ENCODE data around the gene BCAS3. TPM values are rescaled to one million over a fixed set of nuclear protein-coding genes. Genes with fewer than 3 reads are reported as not detected.
"Not testable (repeated sequence)": the region's sequence is repeated elsewhere in the genome, so short reads cannot be mapped to it uniquely, and the experiment has no call there.

Gene BCAS3
- total RNA-seq, 1 donor from 2014 or later = 15.6 TPM

GRCh38 chr17:60947543-60947942 is 269.9 kb downstream of the BCAS3 start:
- intact Hi-C loops (cut with DNase I) = no loop called here
- DNase-seq (no peak), ATAC-seq (ENCODE audit: poor library complexity) (no peak)

- ATAC-seq (ENCODE audit: poor library complexity) (no peak), DNase-seq (no peak)
- intact Hi-C loops (cut with DNase I) = no loop called here
Measured at GRCh38 chr17:60952747-60953146, 275.1 kb downstream of the BCAS3 start.

- intact Hi-C loops (cut with DNase I) = no loop called here
- ATAC-seq (ENCODE audit: poor library complexity) (no peak), DNase-seq (no peak)
Measured at GRCh38 chr17:60959011-60959410, 281.4 kb downstream of the BCAS3 start.

GRCh38 chr17:60959696-60960095 is 282.0 kb downstream of the BCAS3 start:
- no peak for ATAC-seq (ENCODE audit: poor library complexity)
- no peak for DNase-seq
- intact Hi-C loops (cut with DNase I) = no loop called here

GRCh38 chr17:60960398-60961065 is 282.9 kb downstream of the BCAS3 start:
- intact Hi-C loops (cut with DNase I) = no loop called here
- DNase-seq (no peak), ATAC-seq (ENCODE audit: poor library complexity) (no peak)

- intact Hi-C loops (cut with DNase I) = no loop called here
- ATAC-seq (ENCODE audit: poor library complexity) = no peak
Measured at GRCh38 chr17:60964160-60964559, 286.5 kb downstream of the BCAS3 start.

GRCh38 chr17:60968266-60968665 is 290.6 kb downstream of the BCAS3 start:
- intact Hi-C loops (cut with DNase I) = no loop called here
- DNase-seq (no peak), ATAC-seq (ENCODE audit: poor library complexity) (no peak)

More at GRCh38 chr17:60964160-60964559, 286.5 kb downstream of the BCAS3 start:
- DNase-seq = no peak

- DNase-seq (no peak), ATAC-seq (ENCODE audit: poor library complexity) (no peak)
- intact Hi-C loops (cut with DNase I) = no loop called here
Measured at GRCh38 chr17:60969500-60970037, 291.9 kb downstream of the BCAS3 start.

- intact Hi-C loops (cut with DNase I) = no loop called here
- ATAC-seq (ENCODE audit: poor library complexity) (no peak), DNase-seq (no peak)
Measured at GRCh38 chr17:60970741-60971140, 293.1 kb downstream of the BCAS3 start.

- intact Hi-C loops (cut with DNase I) = no loop called here
- no peak for ATAC-seq (ENCODE audit: poor library complexity)
- no peak for DNase-seq
Measured at GRCh38 chr17:60971515-60972369, 294.1 kb downstream of the BCAS3 start.

GRCh38 chr17:60976861-60977260 is 299.2 kb downstream of the BCAS3 start:
- intact Hi-C loops (cut with DNase I); DNase-seq; ATAC-seq (ENCODE audit: poor library complexity): not testable (repeated sequence)

- intact Hi-C loops (cut with DNase I) = no loop called here
- no peak for ATAC-seq (ENCODE audit: poor library complexity)
- DNase-seq = no peak
Measured at GRCh38 chr17:60989379-60989778, 311.7 kb downstream of the BCAS3 start.

GRCh38 chr17:60989846-60990245 is 312.2 kb downstream of the BCAS3 start:
- no peak for DNase-seq
- ATAC-seq (ENCODE audit: poor library complexity) = no peak
- intact Hi-C loops (cut with DNase I) = no loop called here

- DNase-seq = no peak
- ATAC-seq (ENCODE audit: poor library complexity) = no peak
- intact Hi-C loops (cut with DNase I) = no loop called here
Measured at GRCh38 chr17:60993497-60993896, 315.8 kb downstream of the BCAS3 start.

- DNase-seq (no peak), ATAC-seq (ENCODE audit: poor library complexity) (no peak)
- intact Hi-C loops (cut with DNase I) = no loop called here
Measured at GRCh38 chr17:60995680-60996079, 318.0 kb downstream of the BCAS3 start.

- intact Hi-C loops (cut with DNase I) = loop anchor here (10.0 kb wide), 1 partner anchor 394 kb away; the partner anchor contains the start of gene TBX2
- ATAC-seq (ENCODE audit: poor library complexity) (no peak), DNase-seq (no peak)
Measured at GRCh38 chr17:61000911-61001310, 323.3 kb downstream of the BCAS3 start.

- no peak for ATAC-seq (ENCODE audit: poor library complexity)
- no peak for DNase-seq
- intact Hi-C loops (cut with DNase I) = loop anchor here (10.0 kb wide), 1 partner anchor 392 kb away; the partner anchor contains the start of gene TBX2
Measured at GRCh38 chr17:61002316-61002736, 324.7 kb downstream of the BCAS3 start.

GRCh38 chr17:61005358-61005757 is 327.7 kb downstream of the BCAS3 start:
- DNase-seq (no peak), ATAC-seq (ENCODE audit: poor library complexity) (peak; percentile 27)
- intact Hi-C loops (cut with DNase I) = loop anchor here (10.0 kb wide), 1 partner anchor 389 kb away; the partner anchor contains the start of gene TBX2

GRCh38 chr17:61005958-61006357 is 328.3 kb downstream of the BCAS3 start:
- intact Hi-C loops (cut with DNase I) = loop anchor here (10.0 kb wide), 1 partner anchor 389 kb away; the partner anchor contains the start of gene TBX2
- ATAC-seq (ENCODE audit: poor library complexity); DNase-seq: not testable (repeated sequence)
